GM12892 (cell line): Measurements from ENCODE around the gene SLC39A9.
"Not testable (repeated sequence)": the region's sequence is repeated elsewhere in the genome, so short reads cannot be mapped to it uniquely, and the experiment has no call there.

Experiments
- DNase-seq: peaks from one replicate; pipeline ENCODE4 v3.0.0; 2011; ENCODE audit not compliant: insufficient read length
- FAIRE-seq: peaks from 2 replicates; lab custom pipeline; 2011; peaks lifted over from hg19 to GRCh38; lab: Jason Lieb, UNC
- POLR2A ChIP-seq: IDR thresholded peaks from 2 replicates; pipeline ENCODE4 v1.6.1; 2011; ENCODE audit warnings: low read depth, low read length, control low read depth
- POLR2AphosphoS5 ChIP-seq: IDR thresholded peaks from 2 replicates; pipeline ENCODE4 v1.6.1; 2011; ENCODE audit warnings: low read depth, low read length, control low read depth
- TAF1 ChIP-seq: IDR thresholded peaks from 2 replicates; pipeline ENCODE4 v1.6.1; 2011; ENCODE audit warnings: low read depth, mild to moderate bottlenecking, control low read depth, low read length, borderline replicate concordance

The SLC39A9 gene

GRCh38 chr14:69372146-69372545 is 26.3 kb upstream of the SLC39A9 start:
- FAIRE-seq = no peak
- no peak for DNase-seq
- no peak for TF ChIP-seq POLR2AphosphoS5
- TF ChIP-seq TAF1 = no peak
- TF ChIP-seq POLR2A = no peak

- FAIRE-seq (no peak), DNase-seq (no peak)
- TF ChIP-seq TAF1 = no peak
- TF ChIP-seq POLR2AphosphoS5 = no peak
- no peak for TF ChIP-seq POLR2A
Measured at GRCh38 chr14:69373104-69373503, 25.4 kb upstream of the SLC39A9 start.

- TF ChIP-seq POLR2AphosphoS5 = no peak
- TF ChIP-seq TAF1 = no peak
- TF ChIP-seq POLR2A = no peak
- no peak for DNase-seq
- FAIRE-seq = no peak
Measured at GRCh38 chr14:69374235-69374634, 24.3 kb upstream of the SLC39A9 start.

GRCh38 chr14:69375182-69375581 is 23.3 kb upstream of the SLC39A9 start:
- no peak for DNase-seq
- FAIRE-seq = no peak

GRCh38 chr14:69375722-69376121 is 22.8 kb upstream of the SLC39A9 start:
- no peak for FAIRE-seq
- TF ChIP-seq POLR2AphosphoS5 (no peak), TAF1 (no peak), POLR2A (no peak)
- no peak for DNase-seq

More at GRCh38 chr14:69375182-69375581, 23.3 kb upstream of the SLC39A9 start:
- TF ChIP-seq POLR2A = no peak
- no peak for TF ChIP-seq POLR2AphosphoS5
- TF ChIP-seq TAF1 = no peak

GRCh38 chr14:69376439-69376838 is 22.1 kb upstream of the SLC39A9 start:
- FAIRE-seq (peak; percentile 63), DNase-seq (no peak)
- no peak; the same call in 1 of the 2 replicates for TF ChIP-seq POLR2A
- no peak for TF ChIP-seq POLR2AphosphoS5
- no peak for TF ChIP-seq TAF1

GRCh38 chr14:69378274-69378673 is 20.2 kb upstream of the SLC39A9 start:
- TF ChIP-seq TAF1 (no peak), POLR2AphosphoS5 (no peak), POLR2A (no peak)
- FAIRE-seq (no peak), DNase-seq (no peak)

- no peak for TF ChIP-seq TAF1
- no peak for TF ChIP-seq POLR2A
- no peak for TF ChIP-seq POLR2AphosphoS5
- DNase-seq (no peak), FAIRE-seq (no peak)
Measured at GRCh38 chr14:69387311-69387710, 11.2 kb upstream of the SLC39A9 start.

GRCh38 chr14:69391400-69391799 is 7.1 kb upstream of the SLC39A9 start:
- DNase-seq, FAIRE-seq: not testable (repeated sequence)

- FAIRE-seq (peak; percentile 80), DNase-seq (no peak)
- TF ChIP-seq TAF1 (no peak), POLR2AphosphoS5 (no peak), POLR2A (no peak)
Measured at GRCh38 chr14:69392481-69392880, 6.0 kb upstream of the SLC39A9 start.

- DNase-seq = no peak
- TF ChIP-seq TAF1 (no peak), POLR2AphosphoS5 (no peak), POLR2A (no peak)
- no peak for FAIRE-seq
Measured at GRCh38 chr14:69395929-69396328, 2.6 kb upstream of the SLC39A9 start.

GRCh38 chr14:69398818-69399210 is 322 bp downstream of the SLC39A9 start:
- no peak for DNase-seq
- FAIRE-seq = no peak
- TF ChIP-seq POLR2AphosphoS5 (no peak), TAF1 (no peak), POLR2A (no peak)

- TF ChIP-seq POLR2A (no peak), POLR2AphosphoS5 (no peak), TAF1 (no peak)
- no peak for FAIRE-seq
- DNase-seq = no peak
Measured at GRCh38 chr14:69399750-69400149, 1.3 kb downstream of the SLC39A9 start.
